K562 (cell line): Measurements from ENCODE around the gene UBE2V1. TPM values are rescaled to one million over a fixed set of nuclear protein-coding genes. Genes with fewer than 3 reads are reported as not detected.
A peak's percentile ranks its signal among the peaks of the same experiment; 100 is the strongest.

Experiments used
- BRCA1 ChIP-seq, 2 experiments: fragments of 450-650 bp in 1 of 2; sonication (generic) in 1 of 2; formaldehyde crosslinking in 1 of 2; IDR thresholded peaks; 2 replicates each; pipeline versions ENCODE4 v1.5.0 to v1.6.1; 2017 to 2020; ENCODE audit warnings: mild to moderate bottlenecking in 1 of 2, missing genetic modification reagents in 1 of 2
- CBFA2T3 ChIP-seq: fragments of 450-650 bp; IDR thresholded peaks from 2 replicates; pipeline ENCODE4 v1.6.1; 2017
- CBFB ChIP-seq: sonication (generic); formaldehyde crosslinking; IDR thresholded peaks from 2 replicates; pipeline ENCODE4 v1.4.0; 2020; ENCODE audit warnings: mild to moderate bottlenecking, missing genetic modification reagents
- CBX8 ChIP-seq: fragments of 200-600 bp; sonication (generic); IDR thresholded peaks from 2 replicates; pipeline ENCODE4 v1.6.1; 2012; ENCODE audit warnings: borderline replicate concordance, mixed run types, low read depth, mild to moderate bottlenecking, moderate library complexity, mixed read lengths, low read length, control low read depth, inconsistent platforms; ENCODE audit not compliant: poor library complexity, severe bottlenecking; ENCODE audit errors: extremely low read depth
- EP300 ChIP-seq: IDR thresholded peaks from 2 replicates; pipeline ENCODE4 v1.6.1; 2012; ENCODE audit warnings: low read length, improper control_type of control experiment
- GTF2A2 ChIP-seq: IDR thresholded peaks from 2 replicates; pipeline ENCODE4 v1.6.1; 2016; ENCODE audit warnings: mild to moderate bottlenecking, missing genetic modification characterization, missing compliant biosample characterization
- HNRNPK ChIP-seq: fragments of 200-400 bp; formaldehyde crosslinking; IDR thresholded peaks from one replicate; pipeline ENCODE4 v1.6.1; 2018; ENCODE audit warnings: mild to moderate bottlenecking, low read depth, low read length; ENCODE audit not compliant: poor library complexity, severe bottlenecking
- HNRNPLL ChIP-seq: fragments of 200-400 bp; formaldehyde crosslinking; IDR thresholded peaks from 2 replicates; pipeline ENCODE4 v1.6.1; 2017; ENCODE audit warnings: low read length, low read depth, mild to moderate bottlenecking; ENCODE audit not compliant: poor library complexity, severe bottlenecking
- NFXL1 ChIP-seq: fragments of 450-650 bp; formaldehyde crosslinking; IDR thresholded peaks from 2 replicates; pipeline ENCODE4 v1.4.0; 2021; ENCODE audit warnings: mild to moderate bottlenecking
- NR4A1 ChIP-seq, 2 experiments: fragments of 250-450 bp in 1 of 2; fragments of 450-650 bp in 1 of 2; sonication (Bioruptor Pico) in 1 of 2; IDR thresholded peaks; 2 replicates each; pipeline versions ENCODE4 v1.4.0 to v1.6.1; 2016 to 2020; ENCODE audit warnings: mild to moderate bottlenecking in 2 of 2, missing compliant biosample characterization in 1 of 2, missing genetic modification characterization in 1 of 2, moderate library complexity in 1 of 2
- POLR2AphosphoS2 ChIP-seq: IDR thresholded peaks from 2 replicates; pipeline ENCODE4 v1.6.1; 2012; ENCODE audit warnings: low read length, improper control_type of control experiment
- POLR2G ChIP-seq: fragments of 200-400 bp; formaldehyde crosslinking; IDR thresholded peaks from 2 replicates; pipeline ENCODE4 v1.6.1; 2017; ENCODE audit warnings: low read depth, mild to moderate bottlenecking, antibody characterized with exemption, low read length, moderate library complexity
- RERE ChIP-seq: sonication (generic); formaldehyde crosslinking; IDR thresholded peaks from 2 replicates; pipeline ENCODE4 v1.8.0; 2023; ENCODE audit warnings: missing genetic modification reagents, mild to moderate bottlenecking, borderline replicate concordance
- SRSF1 ChIP-seq: fragments of 200-400 bp; formaldehyde crosslinking; IDR thresholded peaks from 2 replicates; pipeline ENCODE4 v1.6.1; 2017; ENCODE audit warnings: mild to moderate bottlenecking, low read depth, low read length, moderate library complexity
- TAF9B ChIP-seq: fragments of 450-650 bp; IDR thresholded peaks from 2 replicates; pipeline ENCODE4 v1.6.1; 2018; ENCODE audit warnings: mild to moderate bottlenecking; ENCODE audit not compliant: partially characterized antibody
- ZNF324 ChIP-seq: fragments of 250-450 bp; sonication (Bioruptor Pico); IDR thresholded peaks from 2 replicates; pipeline ENCODE4 v1.4.0; 2020; ENCODE audit warnings: mild to moderate bottlenecking
- ZNF592 ChIP-seq: fragments of 450-650 bp; IDR thresholded peaks from 2 replicates; pipeline ENCODE4 v1.6.1; 2017; ENCODE audit warnings: antibody characterized with exemption, mild to moderate bottlenecking
- polyA plus RNA-seq, 8 experiments: library from polyadenylated mRNA; depleted of rRNA in 4 of 8; stranded (reverse) in 5 of 8; unstranded in 3 of 8; fragments of >200 nt; fragmentation: Nextera tagmentation in 2 of 8; fragmentation: Illumina TruSeq in 1 of 8; extraction: Ambion mirVana in 2 of 8; extraction: Trizol in 1 of 8; gene quantifications; 2 replicates each; pipeline versions ENCODE4 v1.2.1 to v1.2.3, GENCODE V29; 2011 to 2014; ENCODE audit warnings: inconsistent platforms in 1 of 8, missing spikeins in 1 of 8
- total RNA-seq, 7 experiments: library from RNA; depleted of rRNA in 6 of 7; stranded (reverse); fragments of >200 nt in 6 of 7; fragmentation: Illumina TruSeq in 2 of 7; extraction: Trizol in 2 of 7; gene quantifications; 2 replicates each; pipeline versions ENCODE4 v1.2.1 to v1.2.3, GENCODE V29; 2011 to 2021; ENCODE audit warnings: low replicate concordance in 1 of 7

Gene UBE2V1
- total and polyA plus RNA-seq, 9 of the 15 experiments (the other 6 are each of a cell fraction or from before 2014, with no cell fraction given): 93.0 to 357 (median 119) TPM

DNA sequence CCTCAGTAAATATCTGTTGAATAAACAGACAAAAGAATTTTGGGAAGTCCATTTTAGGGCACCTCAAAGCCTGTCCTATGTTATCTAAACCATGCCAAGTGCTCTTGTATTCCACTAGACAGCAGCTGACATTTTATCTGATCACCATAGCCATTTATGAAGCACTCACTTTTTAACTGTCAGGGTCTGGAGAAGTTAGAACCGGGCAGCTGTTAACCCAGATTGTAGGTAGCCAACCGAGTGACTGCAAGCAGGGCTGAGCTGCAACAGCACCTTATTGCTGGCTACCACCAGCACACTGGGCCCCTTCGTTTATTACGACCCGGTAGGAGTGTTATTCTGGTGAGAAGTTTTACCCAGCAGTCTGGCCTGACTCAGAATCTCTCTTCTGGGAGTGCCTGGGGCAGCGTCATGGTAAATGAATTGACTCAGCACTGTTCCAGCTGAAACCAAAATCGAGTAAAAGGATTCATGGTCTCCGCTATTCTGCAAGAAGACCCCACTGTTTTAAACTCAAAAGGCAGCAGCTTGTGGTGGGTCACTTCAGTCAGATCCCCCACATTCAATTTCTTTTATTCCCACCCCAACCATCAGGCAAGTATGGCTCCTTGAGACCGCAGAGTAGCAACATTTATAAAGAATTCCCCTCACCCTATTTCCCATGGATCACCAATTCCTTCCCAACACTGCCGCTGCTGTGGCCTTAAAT, 1.7 kb downstream of the UBE2V1 start (continued):
- no peak for TF ChIP-seq SRSF1
- TF ChIP-seq CBFA2T3: peak; percentile 90
- no peak for TF ChIP-seq POLR2G
- TF ChIP-seq NR4A1 (CRISPR knock-in tag; IDR thresholded peaks at IDR 0.05): no peak
- TF ChIP-seq NR4A1 (tag; IDR thresholded peaks at IDR 0.05): no peak
- no peak for TF ChIP-seq NFXL1 (CRISPR knock-in tag)
- TF ChIP-seq HNRNPK: no peak
- TF ChIP-seq CBX8: no peak
- no peak for TF ChIP-seq ZNF324
- no peak for TF ChIP-seq CBFB
- TF ChIP-seq BRCA1 (IDR thresholded peaks at IDR 0.05): no peak
- no peak for TF ChIP-seq BRCA1 (CRISPR knock-in tag; IDR thresholded peaks at IDR 0.05)
- no peak for TF ChIP-seq HNRNPLL
- TF ChIP-seq ZNF592: peak; percentile 68; the same call in 1 of the 2 replicates
- TF ChIP-seq EP300: peak; percentile 61; the same call in 1 of the 2 replicates
- no peak for TF ChIP-seq GTF2A2 (tag)
- no peak for TF ChIP-seq RERE (CRISPR knock-in tag)
- no peak for TF ChIP-seq POLR2AphosphoS2
- peak; percentile 44 for TF ChIP-seq TAF9B
